Activated CD4-positive, alpha-beta T cell treated with anti-CD3 and anti-CD28 coated beads, Interleukin-2, amount 10 ng/mL, durations not matched to agents 7 days and 5 days (primary cell): Measurements from ENCODE around the gene UBQLN2. TPM values are rescaled to one million over a fixed set of nuclear protein-coding genes. Genes with fewer than 3 reads are reported as not detected.
"Not testable (repeated sequence)": the region's sequence is repeated elsewhere in the genome, so short reads cannot be mapped to it uniquely, and the experiment has no call there.

Experiments
- CTCF ChIA-PET: fragments of 350-600 bp; sonication (Branson Sonifier 250); formaldehyde crosslinking; loops from one replicate; lab custom pipeline; 2021; ENCODE audit warnings: antibody characterized with exemption; lab: Charles Lee
- POLR2A ChIA-PET: fragments of 350-600 bp; sonication (Branson Sonifier 250); formaldehyde crosslinking; loops from one replicate; lab custom pipeline; 2021; ENCODE audit warnings: antibody characterized with exemption; lab: Charles Lee
- DNase-seq: peaks from one replicate; pipeline ENCODE4 v3.0.0-alpha.2; 2020
- H3K27ac Mint-ChIP-seq: one replicate; pipeline ENCODE4 v1.8.0; 2021; ENCODE audit warnings: mild to moderate bottlenecking, moderate library complexity, mixed read lengths
- H3K27me3 Mint-ChIP-seq: one replicate; pipeline ENCODE4 v1.8.0; 2021; ENCODE audit warnings: mixed read lengths
- H3K36me3 Mint-ChIP-seq: one replicate; pipeline ENCODE4 v1.8.0; 2021; ENCODE audit warnings: low read depth, mixed read lengths
- H3K4me1 Mint-ChIP-seq: one replicate; pipeline ENCODE4 v1.8.0; 2021; ENCODE audit warnings: mixed read lengths
- H3K4me3 Mint-ChIP-seq: one replicate; pipeline ENCODE4 v1.8.0; 2021; ENCODE audit warnings: mild to moderate bottlenecking, moderate library complexity, mixed read lengths
- H3K9me3 Mint-ChIP-seq: one replicate; pipeline ENCODE4 v1.8.0; 2021; ENCODE audit warnings: mixed read lengths
- total RNA-seq, 2 experiments: library from RNA; stranded (reverse); gene quantifications; one replicate each; pipeline ENCODE4 v1.2.3, GENCODE V29; 2021

UBQLN2 gene
- total RNA-seq = 10 to 100 TPM; 50.6 to 59.7 TPM

- Mint-ChIP-seq H3K4me3 (peak within 1 kb of the TSS; percentile 82), H3K9me3 (no peaks in the 10 kb centered on the region), H3K27me3 (no peaks in the 10 kb centered on the region), H3K27ac (peak within 1 kb of the TSS; percentile 96), H3K4me1 (peaks cover 5% of the 10 kb centered on the region), H3K36me3 (peaks cover 27% of the 10 kb centered on the region)
- peak; percentile 82 for DNase-seq
- ChIA-PET CTCF (interaction anchor here (0.9 to 1.5 kb wide), 2 partner anchors 9 to 165 kb away, joined by 3 read pairs; partner anchors contain the start of gene NBDY), POLR2A (interaction anchor here (1.0 kb wide), 1 partner anchor 249 kb away, joined by 3 read pairs; no protein-coding TSS in a partner anchor)
Observed at GRCh38 chrX:56563231-56564161, at the start of gene UBQLN2. TSS of gene UBQLN2 (plus strand) at chrX:56563627. CDS start at chrX:56563874, 247 bp downstream.

- H3K27ac Mint-ChIP-seq = no peak overlapping the region
- POLR2A ChIA-PET = no interaction called here
- CTCF ChIA-PET = no interaction called here
- H3K4me1 Mint-ChIP-seq = no peaks in the 10 kb centered on the region
- peaks cover 2% of the 10 kb centered on the region for H3K9me3 Mint-ChIP-seq
- no peaks in the 10 kb centered on the region for H3K36me3 Mint-ChIP-seq
- H3K4me3 Mint-ChIP-seq = no peak overlapping the region
- no peak for DNase-seq
- H3K27me3 Mint-ChIP-seq = peaks cover 2% of the 10 kb centered on the region
Observed at GRCh38 chrX:56519642-56520041, 43.8 kb upstream of the UBQLN2 start.

GRCh38 chrX:56529482-56530007 is 33.9 kb upstream of the UBQLN2 start:
- H3K27me3 Mint-ChIP-seq, H3K9me3 Mint-ChIP-seq, H3K4me3 Mint-ChIP-seq, H3K4me1 Mint-ChIP-seq, DNase-seq, POLR2A ChIA-PET, CTCF ChIA-PET, H3K36me3 Mint-ChIP-seq, H3K27ac Mint-ChIP-seq: not testable (repeated sequence)

- no peak overlapping the region for H3K4me3 Mint-ChIP-seq
- ChIA-PET POLR2A (no interaction called here), CTCF (no interaction called here)
- no peaks in the 10 kb centered on the region for H3K36me3 Mint-ChIP-seq
- peaks cover 3% of the 10 kb centered on the region for H3K9me3 Mint-ChIP-seq
- no peak for DNase-seq
- no peaks in the 10 kb centered on the region for H3K4me1 Mint-ChIP-seq
- H3K27ac Mint-ChIP-seq = no peak overlapping the region
- H3K27me3 Mint-ChIP-seq = no peaks in the 10 kb centered on the region
Observed at GRCh38 chrX:56530011-56530410, 33.4 kb upstream of the UBQLN2 start.

GRCh38 chrX:56550667-56551066 is 12.8 kb upstream of the UBQLN2 start:
- CTCF ChIA-PET = no interaction called here
- Mint-ChIP-seq H3K27ac (no peak overlapping the region), H3K4me1 (no peaks in the 10 kb centered on the region), H3K36me3 (peaks cover 3% of the 10 kb centered on the region), H3K9me3 (peaks cover 22% of the 10 kb centered on the region), H3K27me3 (no peaks in the 10 kb centered on the region), H3K4me3 (no peak overlapping the region)
- POLR2A ChIA-PET = no interaction called here
- DNase-seq = no peak

GRCh38 chrX:56554870-56555269 is 8.6 kb upstream of the UBQLN2 start:
- Mint-ChIP-seq H3K4me3 (no peak overlapping the region), H3K27me3 (no peaks in the 10 kb centered on the region), H3K27ac (no peak overlapping the region), H3K9me3 (peaks cover 6% of the 10 kb centered on the region), H3K36me3 (no peaks in the 10 kb centered on the region), H3K4me1 (no peaks in the 10 kb centered on the region)
- ChIA-PET POLR2A (no interaction called here), CTCF (interaction anchor here (1.0 kb wide), 1 partner anchor 10 kb away, joined by 3 read pairs; no protein-coding TSS in a partner anchor)
- DNase-seq = no peak

GRCh38 chrX:56557376-56557929 is 6.0 kb upstream of the UBQLN2 start:
- CTCF ChIA-PET = no interaction called here
- Mint-ChIP-seq H3K4me1 (no peaks in the 10 kb centered on the region), H3K27ac (no peak overlapping the region), H3K27me3 (no peaks in the 10 kb centered on the region), H3K4me3 (no peak overlapping the region), H3K9me3 (peaks cover 2% of the 10 kb centered on the region), H3K36me3 (no peaks in the 10 kb centered on the region)
- POLR2A ChIA-PET = no interaction called here
- no peak for DNase-seq

GRCh38 chrX:56564164-56564885 is 898 bp downstream of the UBQLN2 start:
- Mint-ChIP-seq H3K27ac (peak overlapping the region; percentile 96), H3K4me1 (peaks cover 11% of the 10 kb centered on the region), H3K4me3 (peak overlapping the region; percentile 82), H3K27me3 (no peaks in the 10 kb centered on the region), H3K36me3 (peaks cover 34% of the 10 kb centered on the region), H3K9me3 (no peaks in the 10 kb centered on the region)
- CTCF ChIA-PET = interaction anchor here (0.9 to 1.5 kb wide), 2 partner anchors 10 to 164 kb away, joined by 3 read pairs; partner anchors contain the start of gene NBDY
- POLR2A ChIA-PET = interaction anchor here (0.6 to 1.0 kb wide), 2 partner anchors 8 to 248 kb away, joined by 3 read pairs; no protein-coding TSS in a partner anchor
- peak; percentile 7 for DNase-seq

GRCh38 chrX:56564921-56565840 is 1.8 kb downstream of the UBQLN2 start:
- H3K4me1 Mint-ChIP-seq = peaks cover 19% of the 10 kb centered on the region
- H3K36me3 Mint-ChIP-seq = peaks cover 43% of the 10 kb centered on the region
- no peaks in the 10 kb centered on the region for H3K27me3 Mint-ChIP-seq
- POLR2A ChIA-PET = no interaction called here
- no peaks in the 10 kb centered on the region for H3K9me3 Mint-ChIP-seq
- CTCF ChIA-PET = interaction anchor here (1.5 kb wide), 1 partner anchor 10 kb away, joined by 3 read pairs; no protein-coding TSS in a partner anchor
- peak; percentile 5 for DNase-seq
- peak overlapping the region; percentile 96 for H3K27ac Mint-ChIP-seq
- H3K4me3 Mint-ChIP-seq = peak overlapping the region; percentile 82

GRCh38 chrX:56569378-56570057 is 6.1 kb downstream of the UBQLN2 start:
- Mint-ChIP-seq H3K27ac (no peak overlapping the region), H3K27me3 (no peaks in the 10 kb centered on the region), H3K4me3 (no peak overlapping the region), H3K36me3 (peaks cover 60% of the 10 kb centered on the region), H3K4me1 (peaks cover 37% of the 10 kb centered on the region), H3K9me3 (no peaks in the 10 kb centered on the region)
- no peak for DNase-seq
- ChIA-PET POLR2A (no interaction called here), CTCF (interaction anchor here (2.1 kb wide), 1 partner anchor 9 kb away, joined by 6 read pairs; no protein-coding TSS in a partner anchor)

GRCh38 chrX:56572975-56573374 is 9.5 kb downstream of the UBQLN2 start:
- Mint-ChIP-seq H3K27me3 (no peaks in the 10 kb centered on the region), H3K36me3 (peaks cover 60% of the 10 kb centered on the region), H3K9me3 (peaks cover 7% of the 10 kb centered on the region), H3K27ac (no peak overlapping the region), H3K4me1 (peaks cover 45% of the 10 kb centered on the region), H3K4me3 (no peak overlapping the region)
- POLR2A ChIA-PET = interaction anchor here (0.6 kb wide), 1 partner anchor 9 kb away, joined by 3 read pairs; no protein-coding TSS in a partner anchor
- CTCF ChIA-PET = no interaction called here
- DNase-seq = peak; percentile 7
